ENCODE data around the gene PRR27.

DNA sequence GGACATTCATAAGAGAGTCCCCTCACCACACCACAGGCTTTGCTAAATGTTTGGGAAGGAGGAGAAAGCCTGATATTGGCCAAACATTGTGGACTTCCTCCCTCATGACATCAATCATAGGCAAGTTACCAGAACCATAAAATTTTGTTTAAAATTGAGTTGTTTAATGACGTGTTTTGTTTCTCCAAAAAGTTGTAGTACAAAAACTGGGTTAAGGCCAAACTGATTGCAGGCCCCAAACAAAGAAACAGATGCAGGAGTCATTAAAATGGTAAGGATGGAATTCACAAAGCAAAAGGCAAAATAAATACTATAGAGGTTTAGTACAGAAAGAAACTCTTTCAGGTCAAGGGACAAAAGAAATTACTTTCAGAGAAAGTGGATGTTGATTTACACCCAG is 37.6 kb downstream of the PRR27 start:
- TF ChIP-seq, protein P1, sequence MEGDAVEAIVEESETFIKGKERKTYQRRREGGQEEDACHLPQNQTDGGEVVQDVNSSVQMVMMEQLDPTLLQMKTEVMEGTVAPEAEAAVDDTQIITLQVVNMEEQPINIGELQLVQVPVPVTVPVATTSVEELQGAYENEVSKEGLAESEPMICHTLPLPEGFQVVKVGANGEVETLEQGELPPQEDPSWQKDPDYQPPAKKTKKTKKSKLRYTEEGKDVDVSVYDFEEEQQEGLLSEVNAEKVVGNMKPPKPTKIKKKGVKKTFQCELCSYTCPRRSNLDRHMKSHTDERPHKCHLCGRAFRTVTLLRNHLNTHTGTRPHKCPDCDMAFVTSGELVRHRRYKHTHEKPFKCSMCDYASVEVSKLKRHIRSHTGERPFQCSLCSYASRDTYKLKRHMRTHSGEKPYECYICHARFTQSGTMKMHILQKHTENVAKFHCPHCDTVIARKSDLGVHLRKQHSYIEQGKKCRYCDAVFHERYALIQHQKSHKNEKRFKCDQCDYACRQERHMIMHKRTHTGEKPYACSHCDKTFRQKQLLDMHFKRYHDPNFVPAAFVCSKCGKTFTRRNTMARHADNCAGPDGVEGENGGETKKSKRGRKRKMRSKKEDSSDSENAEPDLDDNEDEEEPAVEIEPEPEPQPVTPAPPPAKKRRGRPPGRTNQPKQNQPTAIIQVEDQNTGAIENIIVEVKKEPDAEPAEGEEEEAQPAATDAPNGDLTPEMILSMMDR (IDR thresholded peaks at IDR 0.05; ENCODE audit: low read depth, low read length, poor library complexity, severe bottlenecking), result no peak
- TF ChIP-seq EZH2phosphoT487 (IDR thresholded peaks at IDR 0.05; ENCODE audit: borderline replicate concordance, low read length), result no peak

All from DOHH2 (cell line).